GM19468 (cell line): ENCODE results near the gene VPS26B.
A peak's percentile ranks its signal among the peaks of the same experiment; 100 is the strongest.

Source experiments
- ATAC-seq: cut with Tn5 transposase; IDR thresholded peaks from one replicate; pipeline ENCODE4 v1.9.1; 2021; ENCODE audit warnings: mild to moderate bottlenecking, moderate library complexity, moderate number of reproducible peaks; ENCODE audit not compliant: unreplicated experiment; ENCODE audit errors: extremely low read depth

VPS26B gene

GRCh38 chr11:134230339-134230738, 5.9 kb downstream of the VPS26B start:
- no peak for ATAC-seq

- ATAC-seq = no peak
These were observed 7.6 kb downstream of the VPS26B start for GRCh38 chr11:134231958-134232659.

GRCh38 chr11:134233729-134234179, 9.3 kb downstream of the VPS26B start:
- no peak for ATAC-seq

- ATAC-seq = no peak
These were observed 10.9 kb downstream of the VPS26B start for GRCh38 chr11:134235399-134235798.

- no peak for ATAC-seq
These were observed 12.5 kb downstream of the VPS26B start for GRCh38 chr11:134236834-134237556.

GRCh38 chr11:134237557-134237922, 13.1 kb downstream of the VPS26B start:
- no peak for ATAC-seq

- ATAC-seq = no peak
These were observed 14.5 kb downstream of the VPS26B start for GRCh38 chr11:134238956-134239355.

GRCh38 chr11:134240592-134240991, 16.1 kb downstream of the VPS26B start:
- ATAC-seq = no peak

GRCh38 chr11:134242376-134242775, 17.9 kb downstream of the VPS26B start:
- no peak for ATAC-seq

- no peak for ATAC-seq
These were observed 19.4 kb downstream of the VPS26B start for GRCh38 chr11:134243913-134244312.

GRCh38 chr11:134244593-134244992, 20.1 kb downstream of the VPS26B start:
- ATAC-seq = peak; percentile 81

GRCh38 chr11:134245434-134245833, 21.0 kb downstream of the VPS26B start:
- ATAC-seq = no peak

GRCh38 chr11:134246100-134246499, 21.6 kb downstream of the VPS26B start:
- ATAC-seq = no peak

GRCh38 chr11:134246678-134247077, 22.2 kb downstream of the VPS26B start:
- ATAC-seq = no peak

GRCh38 chr11:134248910-134249480, 24.5 kb downstream of the VPS26B start:
- no peak for ATAC-seq

- ATAC-seq = no peak
These were observed 25.8 kb downstream of the VPS26B start for GRCh38 chr11:134250246-134250645.

- no peak for ATAC-seq
These were observed 26.2 kb downstream of the VPS26B start for GRCh38 chr11:134250675-134251074.

GRCh38 chr11:134252346-134253187, 28.1 kb downstream of the VPS26B start:
- peak; percentile 2 for ATAC-seq

- ATAC-seq = peak; percentile 100
These were observed 28.9 kb downstream of the VPS26B start, which contains the start of the genes ACAD8 and THYN1 for GRCh38 chr11:134253188-134253993. Gene ACAD8 (plus strand): TSS chr11:134253568. CDS start chr11:134253601, 33 bp downstream. Gene THYN1 (minus strand): TSS chr11:134253352. CDS start chr11:134252882, 470 bp downstream.
